ENCODE results near the gene DCST2.

The DCST2 gene

GRCh38 chr1:154973344-154974101 lies 60.1 kb downstream of the DCST2 start:
- peaks cover 54% of the 10 kb centered on the region for H3K79me2 ChIP-seq (ENCODE audit: low read length)
- peak overlapping the region; percentile 88 for H3K4me3 ChIP-seq (ENCODE audit: low read length)
- H3K9ac ChIP-seq (ENCODE audit: low read length) = peak overlapping the region; percentile 97
- H3K27ac ChIP-seq (ENCODE audit: low read length) = peak overlapping the region; percentile 91
- no peaks in the 10 kb centered on the region for H3K9me3 ChIP-seq (ENCODE audit: insufficient read depth, low read length)
- no peak for TF ChIP-seq EZH2phosphoT487 (IDR thresholded peaks at IDR 0.05; ENCODE audit: low read depth)
- peak; percentile 42 for TF ChIP-seq CTCF (IDR thresholded peaks at IDR 0.05; ENCODE audit: low read depth, low read length)
- H3K36me3 ChIP-seq (replicated peaks; ENCODE audit: low read depth, low read length) = peaks cover 12% of the 10 kb centered on the region
- H4K20me1 ChIP-seq (ENCODE audit: insufficient read depth, low read length) = peaks cover 13% of the 10 kb centered on the region
- no peaks in the 10 kb centered on the region for H3K27me3 ChIP-seq (ENCODE audit: low read depth, low read length)
- H3K4me1 ChIP-seq (ENCODE audit: low read length) = peaks cover 34% of the 10 kb centered on the region
- H2AFZ ChIP-seq (ENCODE audit: low read depth, low read length) = peak overlapping the region; percentile 63; the same call in 1 of the 2 replicates
- H3K4me2 ChIP-seq (ENCODE audit: low read length) = peak overlapping the region; percentile 81

GRCh38 chr1:154972517-154973343 lies 60.9 kb downstream of the DCST2 start:
- H3K4me3 ChIP-seq (ENCODE audit: low read length) = peak overlapping the region; percentile 88
- H3K27me3 ChIP-seq (ENCODE audit: low read depth, low read length) = no peaks in the 10 kb centered on the region
- H3K9me3 ChIP-seq (ENCODE audit: insufficient read depth, low read length) = no peaks in the 10 kb centered on the region
- peaks cover 33% of the 10 kb centered on the region for H3K4me1 ChIP-seq (ENCODE audit: low read length)
- no peak for TF ChIP-seq EZH2phosphoT487 (IDR thresholded peaks at IDR 0.05; ENCODE audit: low read depth)
- no peak for TF ChIP-seq CTCF (IDR thresholded peaks at IDR 0.05; ENCODE audit: low read depth, low read length)
- H3K79me2 ChIP-seq (ENCODE audit: low read length) = peaks cover 46% of the 10 kb centered on the region
- peak overlapping the region; percentile 81 for H3K4me2 ChIP-seq (ENCODE audit: low read length)
- H4K20me1 ChIP-seq (ENCODE audit: insufficient read depth, low read length) = peaks cover 13% of the 10 kb centered on the region
- no peak overlapping the region; the same call in 1 of the 2 replicates for H3K9ac ChIP-seq (ENCODE audit: low read length)
- H2AFZ ChIP-seq (ENCODE audit: low read depth, low read length) = no peak overlapping the region
- H3K36me3 ChIP-seq (replicated peaks; ENCODE audit: low read depth, low read length) = peaks cover 5% of the 10 kb centered on the region
- no peak overlapping the region for H3K27ac ChIP-seq (ENCODE audit: low read length)

- Histone ChIP-seq H2AFZ (ENCODE audit: low read depth, low read length) (no peak overlapping the region), H3K36me3 (replicated peaks; ENCODE audit: low read depth, low read length) (peaks cover 6% of the 10 kb centered on the region), H3K4me3 (ENCODE audit: low read length) (no peak overlapping the region), H4K20me1 (ENCODE audit: insufficient read depth, low read length) (peaks cover 9% of the 10 kb centered on the region; the same call in 1 of the 2 replicates), H3K27me3 (ENCODE audit: low read depth, low read length) (no peaks in the 10 kb centered on the region), H3K79me2 (ENCODE audit: low read length) (peaks cover 41% of the 10 kb centered on the region), H3K4me2 (ENCODE audit: low read length) (no peak overlapping the region), H3K27ac (ENCODE audit: low read length) (no peak overlapping the region), H3K9ac (ENCODE audit: low read length) (no peak overlapping the region), H3K9me3 (ENCODE audit: insufficient read depth, low read length) (no peaks in the 10 kb centered on the region), H3K4me1 (ENCODE audit: low read length) (peaks cover 28% of the 10 kb centered on the region)
- no peak for TF ChIP-seq EZH2phosphoT487 (IDR thresholded peaks at IDR 0.05; ENCODE audit: low read depth)
- no peak for TF ChIP-seq CTCF (IDR thresholded peaks at IDR 0.05; ENCODE audit: low read depth, low read length)
These were observed 61.4 kb downstream of the DCST2 start for GRCh38 chr1:154972213-154972516.

- Histone ChIP-seq H2AFZ (ENCODE audit: low read depth, low read length) (no peak overlapping the region), H4K20me1 (ENCODE audit: insufficient read depth, low read length) (peaks cover 8% of the 10 kb centered on the region; the same call in 1 of the 2 replicates), H3K36me3 (replicated peaks; ENCODE audit: low read depth, low read length) (peaks cover 7% of the 10 kb centered on the region), H3K9ac (ENCODE audit: low read length) (no peak overlapping the region), H3K4me2 (ENCODE audit: low read length) (no peak overlapping the region), H3K27ac (ENCODE audit: low read length) (no peak overlapping the region), H3K27me3 (ENCODE audit: low read depth, low read length) (no peaks in the 10 kb centered on the region), H3K4me1 (ENCODE audit: low read length) (peaks cover 22% of the 10 kb centered on the region), H3K4me3 (ENCODE audit: low read length) (no peak overlapping the region), H3K79me2 (ENCODE audit: low read length) (peaks cover 34% of the 10 kb centered on the region), H3K9me3 (ENCODE audit: insufficient read depth, low read length) (no peaks in the 10 kb centered on the region)
- TF ChIP-seq EZH2phosphoT487 (IDR thresholded peaks at IDR 0.05; ENCODE audit: low read depth) (no peak), CTCF (IDR thresholded peaks at IDR 0.05; ENCODE audit: low read depth, low read length) (no peak)
These were observed 62.1 kb downstream of the DCST2 start for GRCh38 chr1:154971341-154971998.
